TTC549 (cell line): Measurements from ENCODE around the gene MROH9.
"Not testable (repeated sequence)": the region's sequence is repeated elsewhere in the genome, so short reads cannot be mapped to it uniquely, and the experiment has no call there.

Experiments used
- FAIRE-seq: peaks from 2 replicates; lab custom pipeline; 2012; peaks lifted over from hg19 to GRCh38; lab: Jason Lieb, UNC

MROH9 gene

GRCh38 chr1:170935231-170935630 is at the start of gene MROH9:
Gene MROH9, plus strand, starts transcription at chr1:170935534. Its CDS starts 10,023 bp downstream, at chr1:170945557.
- FAIRE-seq, result no peak

- FAIRE-seq, result no peak
Observed at GRCh38 chr1:170885551-170885950, 49.8 kb upstream of the MROH9 start.

GRCh38 chr1:170886460-170886859 is 48.9 kb upstream of the MROH9 start:
- no peak for FAIRE-seq

GRCh38 chr1:170887726-170888125 is 47.6 kb upstream of the MROH9 start:
- no peak for FAIRE-seq

- no peak for FAIRE-seq
Observed at GRCh38 chr1:170891872-170892271, 43.5 kb upstream of the MROH9 start.

GRCh38 chr1:170893655-170894297 is 41.6 kb upstream of the MROH9 start:
- no peak for FAIRE-seq

- no peak for FAIRE-seq
Observed at GRCh38 chr1:170903961-170904360, 31.4 kb upstream of the MROH9 start.

- FAIRE-seq, result no peak
Observed at GRCh38 chr1:170908942-170909341, 26.4 kb upstream of the MROH9 start.

- no peak for FAIRE-seq
Observed at GRCh38 chr1:170910273-170910672, 25.1 kb upstream of the MROH9 start.

GRCh38 chr1:170917373-170917772 is 18.0 kb upstream of the MROH9 start:
- no peak for FAIRE-seq

- not testable (repeated sequence) for FAIRE-seq
Observed at GRCh38 chr1:170924656-170925055, 10.7 kb upstream of the MROH9 start.

GRCh38 chr1:170927955-170928840 is 7.1 kb upstream of the MROH9 start:
- FAIRE-seq, result no peak

GRCh38 chr1:170929412-170929834 is 5.9 kb upstream of the MROH9 start:
- FAIRE-seq, result no peak

- peak; percentile 96 for FAIRE-seq
Observed at GRCh38 chr1:170929835-170930554, 5.3 kb upstream of the MROH9 start.

- FAIRE-seq, result no peak
Observed at GRCh38 chr1:170931650-170932049, 3.7 kb upstream of the MROH9 start.

- FAIRE-seq, result no peak
Observed at GRCh38 chr1:170932236-170932635, 3.1 kb upstream of the MROH9 start.

GRCh38 chr1:170938281-170938680 is 2.9 kb downstream of the MROH9 start:
- FAIRE-seq, result no peak

GRCh38 chr1:170939476-170939875 is 4.1 kb downstream of the MROH9 start:
- FAIRE-seq, result no peak

- FAIRE-seq, result not testable (repeated sequence)
Observed at GRCh38 chr1:170951744-170952143, 16.4 kb downstream of the MROH9 start.

GRCh38 chr1:170959385-170959784 is 24.1 kb downstream of the MROH9 start:
- no peak for FAIRE-seq

GRCh38 chr1:170964506-170964905 is 29.2 kb downstream of the MROH9 start:
- FAIRE-seq, result no peak

GRCh38 chr1:170967042-170967910 is 31.9 kb downstream of the MROH9 start:
- peak; percentile 98 for FAIRE-seq
